ENCODE results near the gene KCNJ16.

The KCNJ16 gene

GRCh38 chr17:70114405-70114804 lies 39.4 kb downstream of the KCNJ16 start:
- TF ChIP-seq, protein P1, sequence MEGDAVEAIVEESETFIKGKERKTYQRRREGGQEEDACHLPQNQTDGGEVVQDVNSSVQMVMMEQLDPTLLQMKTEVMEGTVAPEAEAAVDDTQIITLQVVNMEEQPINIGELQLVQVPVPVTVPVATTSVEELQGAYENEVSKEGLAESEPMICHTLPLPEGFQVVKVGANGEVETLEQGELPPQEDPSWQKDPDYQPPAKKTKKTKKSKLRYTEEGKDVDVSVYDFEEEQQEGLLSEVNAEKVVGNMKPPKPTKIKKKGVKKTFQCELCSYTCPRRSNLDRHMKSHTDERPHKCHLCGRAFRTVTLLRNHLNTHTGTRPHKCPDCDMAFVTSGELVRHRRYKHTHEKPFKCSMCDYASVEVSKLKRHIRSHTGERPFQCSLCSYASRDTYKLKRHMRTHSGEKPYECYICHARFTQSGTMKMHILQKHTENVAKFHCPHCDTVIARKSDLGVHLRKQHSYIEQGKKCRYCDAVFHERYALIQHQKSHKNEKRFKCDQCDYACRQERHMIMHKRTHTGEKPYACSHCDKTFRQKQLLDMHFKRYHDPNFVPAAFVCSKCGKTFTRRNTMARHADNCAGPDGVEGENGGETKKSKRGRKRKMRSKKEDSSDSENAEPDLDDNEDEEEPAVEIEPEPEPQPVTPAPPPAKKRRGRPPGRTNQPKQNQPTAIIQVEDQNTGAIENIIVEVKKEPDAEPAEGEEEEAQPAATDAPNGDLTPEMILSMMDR (IDR thresholded peaks at IDR 0.05) = no peak
- TF ChIP-seq ZFX (IDR thresholded peaks at IDR 0.05; ENCODE audit: borderline replicate concordance) = no peak
- no peak overlapping the region for H3K27ac ChIP-seq

DNA sequence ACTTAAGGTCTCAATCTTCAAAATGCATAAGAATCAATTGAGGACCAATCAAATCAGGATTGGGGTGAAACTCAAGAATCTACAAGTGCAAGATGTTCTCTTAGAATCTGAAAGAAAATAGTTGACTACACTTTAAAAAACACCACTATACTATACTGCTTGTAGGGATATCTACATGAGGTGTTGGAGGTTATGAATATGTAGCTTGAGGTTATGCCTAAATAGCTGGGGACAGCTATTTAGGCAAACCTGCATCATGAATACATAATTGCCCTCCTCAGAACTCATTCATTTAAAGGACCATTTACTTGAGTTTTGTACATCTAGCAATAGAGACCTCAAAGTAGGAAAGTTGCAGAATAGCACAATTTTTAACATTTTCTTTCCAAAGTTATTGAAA lies 40.1 kb downstream of the KCNJ16 start:
- TF ChIP-seq, protein P1 (IDR thresholded peaks at IDR 0.05) = no peak
- TF ChIP-seq ZFX (IDR thresholded peaks at IDR 0.05; ENCODE audit: borderline replicate concordance) = no peak
- no peak overlapping the region for H3K27ac ChIP-seq

- no peak for TF ChIP-seq ZFX (IDR thresholded peaks at IDR 0.05; ENCODE audit: borderline replicate concordance)
- TF ChIP-seq, protein P1 (IDR thresholded peaks at IDR 0.05) = no peak
- no peak overlapping the region for H3K27ac ChIP-seq
These were observed 41.9 kb downstream of the KCNJ16 start for GRCh38 chr17:70116919-70117318.

DNA sequence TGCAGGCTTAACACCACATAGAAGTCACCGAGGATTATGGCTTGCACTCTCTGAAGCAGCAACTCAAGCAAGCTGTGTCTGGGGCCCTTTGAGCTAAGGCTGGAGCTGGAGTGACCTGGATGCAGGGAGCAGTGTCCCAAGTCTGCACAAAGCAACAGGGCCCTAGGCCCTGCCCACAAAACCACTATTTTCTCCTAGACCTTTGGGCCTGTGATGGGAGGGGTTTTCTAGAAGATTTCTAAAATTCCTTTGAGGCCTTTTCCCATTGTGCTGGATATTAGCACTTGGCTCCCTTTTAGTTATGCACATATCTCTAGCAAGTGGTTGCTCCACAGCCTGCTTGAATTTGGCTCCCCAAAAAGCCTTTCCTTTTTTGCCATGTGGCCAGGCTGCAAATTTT lies 44.5 kb downstream of the KCNJ16 start:
- TF ChIP-seq ZFX (IDR thresholded peaks at IDR 0.05; ENCODE audit: borderline replicate concordance) = no peak
- TF ChIP-seq, protein P1 (IDR thresholded peaks at IDR 0.05) = no peak
- no peak overlapping the region for H3K27ac ChIP-seq

- H3K27ac ChIP-seq = no peak overlapping the region
- TF ChIP-seq, protein P1 (IDR thresholded peaks at IDR 0.05) = no peak
- TF ChIP-seq ZFX (IDR thresholded peaks at IDR 0.05; ENCODE audit: borderline replicate concordance) = no peak
These were observed 45.0 kb downstream of the KCNJ16 start for GRCh38 chr17:70119983-70120382.

- H3K27ac ChIP-seq = no peak overlapping the region
- TF ChIP-seq, protein P1 (IDR thresholded peaks at IDR 0.05) = no peak
- TF ChIP-seq ZFX (IDR thresholded peaks at IDR 0.05; ENCODE audit: borderline replicate concordance) = no peak
These were observed 45.4 kb downstream of the KCNJ16 start for GRCh38 chr17:70120425-70120824.

GRCh38 chr17:70121126-70121525 lies 46.1 kb downstream of the KCNJ16 start:
- no peak overlapping the region for H3K27ac ChIP-seq
- TF ChIP-seq, protein P1 (IDR thresholded peaks at IDR 0.05) = no peak
- no peak for TF ChIP-seq ZFX (IDR thresholded peaks at IDR 0.05; ENCODE audit: borderline replicate concordance)

All from 22Rv1 (cell line).